C1 segment of cervical spinal cord (tissue), 14 donors: Measurements from ENCODE around the gene FERMT2.

Experiments used
- DNase-seq, 14 donors: peaks; one replicate each; lab custom pipeline; 2025; lab: John Stamatoyannopoulos, UW

Gene FERMT2

DNA sequence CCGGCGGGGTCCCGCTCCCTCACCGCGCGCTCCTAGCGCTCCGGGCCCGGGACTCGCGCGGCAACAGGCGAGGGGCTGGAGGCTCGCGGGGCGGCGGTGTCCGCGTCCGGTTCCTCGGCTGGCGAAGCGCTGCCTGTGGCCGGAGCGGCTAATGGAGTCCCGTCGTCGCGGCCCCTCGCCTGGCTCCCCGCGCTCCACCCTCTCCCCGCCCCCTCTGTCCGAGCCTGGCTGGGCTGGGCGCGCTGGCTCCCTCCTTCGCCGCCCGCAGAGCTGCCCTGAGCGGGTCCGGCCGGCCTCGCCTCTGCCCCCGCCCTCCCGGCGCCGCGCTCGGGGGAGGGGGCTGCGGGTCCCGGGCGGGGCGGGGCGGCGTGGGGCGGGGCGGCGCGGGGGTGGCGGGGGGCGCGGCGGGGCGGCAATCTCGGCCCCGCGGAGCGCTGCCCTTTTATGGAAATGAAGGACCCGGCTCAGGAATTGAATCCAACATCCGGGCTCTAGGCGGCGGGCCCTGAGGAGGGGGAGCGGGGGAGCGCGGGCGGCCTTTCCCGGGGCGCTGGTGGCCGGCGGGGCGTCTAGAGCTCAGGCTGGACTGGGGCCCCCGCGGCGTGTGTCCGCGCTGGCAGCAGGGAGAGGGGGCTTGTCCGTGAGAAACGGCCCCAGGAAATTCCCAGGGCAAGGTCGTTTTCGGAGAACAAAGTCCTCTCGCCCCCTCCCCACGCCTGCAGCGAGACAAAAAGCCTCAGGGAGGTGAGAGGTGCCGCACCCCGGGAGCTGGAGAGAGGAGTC lies at the start of gene FERMT2:
TSS of gene FERMT2 (minus strand) at position 153 of the 783 bp plus-strand sequence. CDS start 482 bp downstream, outside the sequence.
- peak; percentile 26 to 91 (median 89) for DNase-seq

GRCh38 chr14:52998376-52999015 lies 47.6 kb upstream of the FERMT2 start:
- no peak for DNase-seq

- no peak for DNase-seq
These were observed 45.6 kb upstream of the FERMT2 start for GRCh38 chr14:52996493-52996892.

DNA sequence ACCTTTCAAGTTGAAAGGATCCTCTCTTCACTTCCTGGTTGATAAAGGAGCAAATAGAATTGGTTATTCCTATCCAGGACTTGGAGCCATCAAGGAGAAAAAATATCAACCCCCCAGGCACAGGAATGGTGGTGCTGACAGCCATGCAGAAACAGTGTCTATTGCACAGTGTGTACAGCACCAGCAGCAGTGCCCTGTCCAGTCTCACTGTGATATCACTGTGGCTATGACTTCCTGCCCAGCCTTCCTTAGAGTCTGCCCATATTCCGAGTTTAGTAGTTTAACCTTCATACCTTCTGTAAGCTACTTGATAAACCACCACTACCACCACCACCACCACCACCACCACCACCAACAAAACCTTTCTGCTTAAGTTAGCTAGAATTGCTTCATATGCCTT lies 45.1 kb upstream of the FERMT2 start:
- no peak for DNase-seq

GRCh38 chr14:52992236-52992870 lies 41.5 kb upstream of the FERMT2 start:
- no peak for DNase-seq

- DNase-seq, result no peak
These were observed 37.3 kb upstream of the FERMT2 start for GRCh38 chr14:52988139-52988538.

- DNase-seq, result no peak
These were observed 36.7 kb upstream of the FERMT2 start for GRCh38 chr14:52987514-52987913.

GRCh38 chr14:52987042-52987441 lies 36.2 kb upstream of the FERMT2 start:
- DNase-seq, result no peak

DNA sequence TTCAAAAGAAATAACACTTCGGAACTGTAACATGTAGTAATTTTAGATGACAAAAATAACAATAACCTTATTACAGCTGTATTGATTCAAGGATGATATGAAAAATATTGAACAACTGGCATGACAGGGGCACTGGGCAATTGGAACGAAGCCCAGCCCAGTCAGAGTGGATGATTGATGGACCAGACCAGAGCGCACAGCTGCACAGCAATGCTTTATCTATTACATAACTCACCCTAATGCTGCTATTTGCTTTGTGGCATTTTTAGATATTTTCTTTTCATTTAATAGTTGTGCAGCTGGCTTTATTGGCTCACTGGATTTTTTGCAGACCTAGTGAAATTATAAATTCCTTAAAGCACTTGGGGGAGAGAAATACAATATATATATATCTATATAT lies 26.9 kb upstream of the FERMT2 start:
- peak in 2 of 14 donors; percentile 3 to 7 for DNase-seq

DNA sequence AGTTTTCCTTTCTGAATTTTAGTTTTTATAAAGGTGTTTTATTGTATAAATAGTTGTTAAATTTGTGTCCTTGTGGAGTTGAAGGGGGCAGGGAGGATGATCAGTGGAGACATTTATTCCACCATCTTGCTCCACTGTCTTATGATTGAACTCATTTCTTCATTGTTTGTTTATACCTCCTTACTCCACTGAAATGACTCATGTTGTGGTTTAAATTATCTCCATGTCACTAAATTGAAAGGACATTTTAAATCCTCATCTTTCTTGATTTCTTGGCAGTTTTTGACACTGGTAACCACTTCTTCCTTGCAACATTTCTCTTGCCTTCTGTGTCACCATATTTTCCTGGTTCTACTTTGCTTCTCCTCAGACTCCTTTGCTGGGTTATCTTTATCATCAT lies 23.6 kb upstream of the FERMT2 start:
- no peak for DNase-seq

DNA sequence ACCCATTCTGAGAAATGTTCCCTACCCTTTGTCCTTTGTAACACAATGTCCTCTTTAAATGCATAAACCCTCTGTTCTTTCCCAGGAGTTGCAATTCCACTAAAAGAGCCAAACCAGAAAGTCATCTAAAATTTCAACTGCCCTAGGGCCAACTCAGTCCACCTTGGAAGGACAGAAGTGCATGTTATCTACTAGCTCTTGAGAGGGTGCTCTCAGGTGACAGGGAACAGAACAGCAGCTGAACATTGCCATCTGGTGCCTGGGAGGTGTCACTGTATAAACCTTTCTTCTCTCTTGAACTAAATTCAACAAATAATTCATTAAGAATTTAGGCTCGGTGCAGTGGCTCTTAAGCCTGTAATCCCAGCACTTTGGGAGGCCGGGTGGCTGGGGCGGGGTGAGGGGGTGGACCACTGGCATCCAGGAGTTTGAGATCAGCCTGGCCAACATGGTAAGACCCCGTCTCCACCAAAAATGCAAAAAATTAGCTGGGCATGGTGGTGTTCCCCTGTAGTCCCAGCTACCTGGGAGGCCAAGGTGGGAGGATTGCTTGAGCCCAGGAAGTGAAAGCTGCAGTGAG lies 10.3 kb upstream of the FERMT2 start:
- DNase-seq, result peak in 6 of 14 donors; percentile 3 to 21 (median 12)

DNA sequence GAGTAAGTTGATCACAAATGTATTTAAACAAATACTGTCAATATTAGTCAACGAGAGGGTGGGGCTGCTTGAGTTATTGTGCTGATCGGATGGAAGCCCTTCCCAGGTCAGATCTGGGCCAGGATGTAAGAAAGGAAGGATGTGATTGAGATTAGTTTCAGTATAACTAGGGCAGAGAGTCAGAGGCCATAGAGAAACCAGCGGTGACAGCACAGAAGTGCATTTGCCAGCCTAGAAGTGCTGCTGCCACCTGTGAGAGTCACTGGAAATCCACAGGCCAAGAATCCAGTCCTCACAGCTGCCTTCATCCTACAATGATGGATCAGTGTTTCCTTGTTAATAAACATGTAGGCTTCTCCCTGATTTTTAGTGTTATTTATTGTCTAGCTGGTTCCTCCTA lies 9.8 kb upstream of the FERMT2 start:
- no peak for DNase-seq

DNA sequence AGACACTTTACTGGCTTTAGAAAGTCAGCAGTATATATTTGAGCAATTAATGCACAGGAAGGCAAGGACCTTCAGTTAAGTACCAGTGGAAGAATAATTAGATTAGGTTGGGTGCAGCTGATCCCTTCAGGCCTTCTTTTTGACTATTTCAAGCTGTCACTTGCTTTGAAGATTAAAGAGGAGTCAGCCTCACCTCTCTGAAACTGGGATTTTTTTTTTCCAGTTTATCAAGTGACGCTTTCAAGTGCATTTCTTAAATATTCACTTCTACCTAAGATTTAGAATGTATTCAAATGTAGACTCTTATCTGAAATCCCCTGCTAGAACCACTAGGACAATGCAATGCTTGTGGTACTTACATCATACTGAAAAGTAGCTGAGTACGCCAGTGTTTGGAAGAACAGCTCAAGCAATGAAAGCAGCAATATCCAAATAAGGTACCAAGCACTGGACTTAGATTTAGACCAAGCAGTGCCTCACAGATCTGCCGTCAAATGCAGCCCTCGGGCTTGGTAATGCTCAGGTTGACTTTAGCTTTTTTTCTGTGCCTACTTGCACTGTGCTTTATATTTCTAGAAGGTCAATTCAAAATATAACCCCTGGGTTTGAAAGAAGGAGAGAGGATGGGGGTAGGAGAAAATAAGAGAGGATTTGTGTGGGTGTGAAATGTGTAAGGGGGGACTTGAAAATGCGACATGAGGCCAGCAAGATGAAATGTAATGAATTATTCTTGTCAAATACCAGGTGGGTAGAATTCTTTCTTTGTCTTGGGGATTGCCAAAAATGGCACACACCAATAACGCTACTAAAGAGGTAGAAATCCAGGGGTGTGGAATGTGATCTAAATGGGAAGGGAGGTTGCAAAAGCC lies 3.7 kb upstream of the FERMT2 start:
- no peak for DNase-seq

DNA sequence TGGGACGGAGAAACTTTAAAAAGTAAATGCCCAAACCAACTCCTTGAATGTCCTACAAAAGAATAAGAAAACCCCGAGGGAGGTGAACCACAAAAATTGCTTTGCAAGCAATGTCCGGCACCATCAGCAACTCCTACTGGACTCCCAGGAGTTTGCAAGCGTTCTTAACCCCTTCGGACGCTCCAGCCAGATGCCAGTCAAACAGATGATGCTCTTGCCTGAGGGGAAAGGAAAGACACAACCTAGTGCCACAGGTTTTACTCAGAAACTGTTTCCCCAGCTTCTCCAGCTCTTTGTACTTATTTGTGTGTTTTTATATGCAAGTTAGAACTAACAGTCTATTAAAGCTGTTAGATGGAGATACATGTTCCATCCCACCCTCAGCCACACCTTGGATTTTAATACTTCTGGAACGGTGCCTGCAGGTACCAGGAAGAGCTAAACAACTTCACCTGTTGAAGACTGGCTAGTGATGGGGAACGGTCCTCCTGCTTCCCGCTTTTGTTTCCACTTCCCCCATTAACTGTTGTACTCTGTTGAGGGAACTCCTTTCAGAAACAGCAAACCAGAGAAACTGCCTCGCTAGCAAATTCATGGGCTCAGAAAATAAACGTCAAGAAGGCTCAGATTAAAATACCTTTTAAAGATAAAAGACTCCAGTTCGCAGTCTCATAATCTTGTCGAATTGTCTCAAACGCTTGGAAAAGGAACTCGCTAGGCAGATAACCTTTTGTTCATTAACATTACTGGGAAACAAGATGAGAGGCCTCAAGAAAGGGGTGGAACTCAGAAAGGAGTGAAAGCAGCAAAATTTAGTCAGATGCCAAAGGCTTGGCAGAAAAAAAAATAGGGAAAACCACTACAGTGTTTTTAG lies 1.1 kb upstream of the FERMT2 start:
- DNase-seq, result peak in 7 of 14 donors; percentile 51 to 87 (median 69)

DNA sequence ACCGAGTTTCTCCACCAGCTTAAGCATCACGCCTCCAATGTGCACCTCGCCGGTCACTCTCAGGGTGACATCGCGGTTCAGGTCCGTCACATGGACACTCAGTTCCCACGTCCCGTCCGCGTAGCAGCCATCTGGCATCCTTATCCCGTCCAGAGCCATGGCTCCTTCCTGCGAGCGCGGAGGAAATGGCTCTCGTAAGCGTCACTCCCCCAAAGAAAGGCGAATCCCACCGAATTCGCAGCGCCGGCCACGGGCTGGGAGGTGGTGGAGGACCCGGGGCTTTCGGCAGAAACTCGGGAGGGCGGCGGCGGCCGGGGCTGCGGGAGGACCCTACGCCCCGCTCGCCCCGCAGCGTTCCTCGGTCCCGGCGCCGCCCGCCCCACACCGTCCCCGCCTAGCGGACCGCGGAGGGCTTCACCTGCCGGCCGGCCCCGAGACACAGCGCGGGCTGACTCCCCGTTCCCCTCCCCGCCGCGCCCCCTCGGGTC lies 396 bp downstream of the FERMT2 start:
- peak in 12 of 14 donors; percentile 31 to 75 (median 60) for DNase-seq

- peak in 4 of 14 donors; percentile 13 to 46 (median 28) for DNase-seq
These were observed 990 bp downstream of the FERMT2 start for GRCh38 chr14:52949711-52950409.

- DNase-seq, result no peak
These were observed 1.6 kb downstream of the FERMT2 start for GRCh38 chr14:52949249-52949648.

GRCh38 chr14:52948836-52949235 lies 2.0 kb downstream of the FERMT2 start:
- no peak for DNase-seq

GRCh38 chr14:52948039-52948438 lies 2.8 kb downstream of the FERMT2 start:
- no peak for DNase-seq
